Keratinocyte (primary cell): ENCODE results near the gene TMEM259.

Experiments used
- CTCF ChIP-seq, 3 experiments: IDR thresholded peaks in 1 of 3; conservative IDR thresholded peaks in 1 of 3; optimal IDR thresholded peaks in 1 of 3; 2 replicates in 2 of 3; 3 replicates in 1 of 3; pipeline versions ENCODE3 to v1.5.1; 2011; ENCODE audit warnings: low read length in 3 of 3, mild to moderate bottlenecking in 3 of 3, moderate library complexity in 2 of 3, control low read depth in 1 of 3, inconsistent platforms in 1 of 3; ENCODE audit not compliant: insufficient read depth in 2 of 3; ENCODE audit errors: extremely low read depth in 1 of 3
- EZH2 ChIP-seq: IDR thresholded peaks from one replicate; pipeline ENCODE4 v1.6.1; 2012; ENCODE audit warnings: inconsistent platforms, mild to moderate bottlenecking, low read length, moderate library complexity

GRCh38 chr19:991174-991931, 29.6 kb downstream of the TMEM259 start:
- TF ChIP-seq CTCF (optimal IDR thresholded peaks at IDR 0.05 in 1 of 3, IDR thresholded peaks at IDR 0.05 in 1 of 3, conservative IDR thresholded peaks at IDR 0.05 in 1 of 3; ENCODE audit: extremely low read depth in 1 of 3, insufficient read depth in 2 of 3, low read length in 3 of 3) (no peak), EZH2 (no peak)
